GM12878 (cell line): ENCODE measurements around the gene PPP1R2. TPM values are rescaled to one million over a fixed set of nuclear protein-coding genes. Genes with fewer than 3 reads are reported as not detected.
"Not testable (repeated sequence)": the region's sequence is repeated elsewhere in the genome, so short reads cannot be mapped to it uniquely, and the experiment has no call there.

Experiments used
- ATAC-seq: fragments of 200-7000 bp; cut with Tn5 transposase; 3 replicates; pipeline ENCODE4 v1.9.1; 2020; ENCODE audit warnings: mild to moderate bottlenecking, moderate library complexity
- BruUV-seq: library from RNA; stranded (reverse); fragments of 400-500 nt; replicated peaks from 2 replicates; lab custom pipeline; 2021; lab: Mats Ljungman, UMichigan
- CTCF ChIA-PET: fragments of 300-600 bp; sonication (Branson Sonifier 250); formaldehyde crosslinking; extraction: SDS; loops from one replicate; lab custom pipeline; 2021; ENCODE audit warnings: inconsistent platforms; lab: Yijun Ruan, JAX
- POLR2A ChIA-PET: fragments of 350-600 bp; formaldehyde crosslinking; extraction: SDS; loops from one replicate; lab custom pipeline; 2021; ENCODE audit warnings: inconsistent platforms; lab: Charles Lee
- RAD21 ChIA-PET: fragments of 300-600 bp; sonication (Branson Sonifier 250); formaldehyde crosslinking; loops from one replicate; lab custom pipeline; 2023; ENCODE audit warnings: antibody characterized with exemption; ENCODE audit not compliant: unreplicated experiment; lab: Charles Lee
- SMC1A ChIA-PET: fragments of 300-600 bp; sonication (Branson Sonifier 250); formaldehyde crosslinking; loops from one replicate; lab custom pipeline; 2023; ENCODE audit not compliant: unreplicated experiment, uncharacterized antibody; lab: Charles Lee
- DNase-seq: peaks from one replicate; pipeline ENCODE4 v3.0.0-alpha.2; 2011; ENCODE audit warnings: low read depth, low spot score
- FAIRE-seq: peaks from 3 replicates; lab custom pipeline; 2011; peaks lifted over from hg19 to GRCh38; lab: Jason Lieb, UNC
- H2AFZ ChIP-seq: 2 replicates; pipeline ENCODE4 v1.6.0; 2011; ENCODE audit warnings: low read depth, low read length, control low read depth; ENCODE audit not compliant: control insufficient read depth
- H3K27ac ChIP-seq: 2 replicates; pipeline ENCODE4 v1.5.1; 2011; ENCODE audit warnings: control low read depth; ENCODE audit not compliant: control insufficient read depth, insufficient read depth
- H3K27me3 ChIP-seq, 2 experiments: replicated peaks in 1 of 2; 2 replicates each; pipeline versions ENCODE4 v1.6.0 to v1.6.1; 2011; ENCODE audit warnings: low read length in 1 of 2; ENCODE audit not compliant: control insufficient read depth in 2 of 2, insufficient read depth in 2 of 2
- H3K36me3 ChIP-seq, 2 experiments: 2 replicates each; pipeline ENCODE4 v1.5.1; 2011; ENCODE audit warnings: low read length in 1 of 2; ENCODE audit not compliant: control insufficient read depth in 2 of 2, insufficient read depth in 2 of 2
- H3K4me1 ChIP-seq: 2 replicates; pipeline ENCODE4 v1.6.1; 2011; ENCODE audit warnings: mild to moderate bottlenecking, low read length, moderate library complexity, mixed read lengths; ENCODE audit not compliant: control insufficient read depth, insufficient read depth
- H3K4me2 ChIP-seq: 2 replicates; pipeline ENCODE4 v1.6.0; 2011; ENCODE audit warnings: control low read depth; ENCODE audit not compliant: control insufficient read depth, insufficient read depth
- H3K4me3 ChIP-seq: fragments of 200-600 bp; sonication (generic); 2 replicates; pipeline ENCODE4 v1.5.1; 2016
- H3K79me2 ChIP-seq: 2 replicates; pipeline ENCODE4 v1.6.0; 2011; ENCODE audit warnings: low read length; ENCODE audit not compliant: control insufficient read depth, insufficient read depth
- H3K9ac ChIP-seq: 2 replicates; pipeline ENCODE4 v1.8.0; 2011; ENCODE audit warnings: low read length, control low read depth, mixed read lengths; ENCODE audit not compliant: control insufficient read depth, insufficient read depth
- H3K9me3 ChIP-seq: replicated peaks from 3 replicates; pipeline ENCODE4 v1.5.1; 2011; ENCODE audit warnings: mild to moderate bottlenecking, low read length; ENCODE audit not compliant: control insufficient read depth, insufficient read depth
- H4K20me1 ChIP-seq: 2 replicates; pipeline ENCODE4 v1.6.0; 2011; ENCODE audit not compliant: control insufficient read depth, insufficient read depth
- BRCA1 ChIP-seq: IDR thresholded peaks from 2 replicates; pipeline ENCODE4 v1.6.1; 2011; ENCODE audit warnings: low read depth, low read length, improper control_type of control experiment
- ETV6 ChIP-seq, 2 experiments: fragments of 450-650 bp in 1 of 2; IDR thresholded peaks in 1 of 2; conservative IDR thresholded peaks in 1 of 2; 2 replicates each; pipeline ENCODE4 v1.6.1; 2014; ENCODE audit warnings: antibody characterized with exemption in 1 of 2, borderline replicate concordance in 1 of 2, low read depth in 1 of 2, mild to moderate bottlenecking in 1 of 2, moderate library complexity in 1 of 2
- IKZF1 ChIP-seq: fragments of 450-650 bp; conservative IDR thresholded peaks from 2 replicates; pipeline ENCODE4 v1.6.1; 2017; ENCODE audit warnings: antibody characterized with exemption, mild to moderate bottlenecking
- PML ChIP-seq: IDR thresholded peaks from 2 replicates; pipeline ENCODE4 v1.6.1; 2012; ENCODE audit warnings: low read length, inconsistent platforms
- POU2F2 ChIP-seq: IDR thresholded peaks from 3 replicates; pipeline ENCODE4 v1.6.1; 2011; ENCODE audit warnings: low read depth, mild to moderate bottlenecking, low read length, borderline replicate concordance
- USF2 ChIP-seq: IDR thresholded peaks from 2 replicates; pipeline ENCODE4 v1.6.1; 2011; ENCODE audit warnings: low read depth, low read length, improper control_type of control experiment, borderline replicate concordance
- ZBTB4 ChIP-seq: fragments of 450-650 bp; formaldehyde crosslinking; IDR thresholded peaks from 2 replicates; pipeline ENCODE4 v1.4.0; 2022; ENCODE audit warnings: mild to moderate bottlenecking, moderate library complexity
- WGBS: methylation state at CpG from one replicate; pipeline ENCODE4 v1.1.6; 2016; ENCODE audit warnings: low lambda C conversion rate; ENCODE audit not compliant: insufficient replicate concordance, insufficient coverage; ENCODE audit errors: missing lambda C conversion rate; 5-methylcytosine and 5-hydroxymethylcytosine counted together
- in situ Hi-C: fragments of 300-500 bp; cut with MboI; formaldehyde crosslinking; loops from 9 replicates; pipeline ENCODE4 v1.14.3; 2018; ENCODE audit warnings: mixed read lengths
- intact Hi-C: fragments of 100-400 bp; cut with micrococcal nuclease; formaldehyde crosslinking; loops from one replicate; pipeline ENCODE4 v1.14.2; 2022; ENCODE audit not compliant: unreplicated experiment
- polyA plus RNA-seq, 11 experiments: library from polyadenylated mRNA; depleted of rRNA in 4 of 11; unstranded in 6 of 11; stranded (reverse) in 5 of 11; fragments of >200 nt; fragmentation: Nextera tagmentation in 4 of 11; fragmentation: Illumina TruSeq in 1 of 11; extraction: Ambion mirVana in 4 of 11; extraction: Trizol in 1 of 11; gene quantifications; 1 replicate in 1 of 11; 2 replicates in 10 of 11; pipeline versions ENCODE4 v1.2.1 to v1.2.3, GENCODE V29; 2011 to 2016; ENCODE audit warnings: inconsistent platforms in 2 of 11, missing spikeins in 2 of 11, low read depth in 1 of 11
- total RNA-seq, 4 experiments: library from RNA; depleted of rRNA in 3 of 4; stranded (reverse); fragments of >200 nt in 3 of 4; fragmentation: Illumina TruSeq in 1 of 4; extraction: Trizol in 1 of 4; gene quantifications; 2 replicates each; pipeline versions ENCODE4 v1.2.1 to v1.2.3, GENCODE V29; 2013 to 2021
- TF ChIP-seq, protein P1 (sequence below): IDR thresholded peaks from 2 replicates; pipeline ENCODE4 v1.6.1; 2012; ENCODE audit warnings: low read depth, low read length, improper control_type of control experiment

The PPP1R2 gene
- total and polyA plus RNA-seq, 10 of the 15 experiments (the other 5 are each of a cell fraction or from before 2014, with no cell fraction given), result 10.5 to 116 (median 46.9) TPM

DNA sequence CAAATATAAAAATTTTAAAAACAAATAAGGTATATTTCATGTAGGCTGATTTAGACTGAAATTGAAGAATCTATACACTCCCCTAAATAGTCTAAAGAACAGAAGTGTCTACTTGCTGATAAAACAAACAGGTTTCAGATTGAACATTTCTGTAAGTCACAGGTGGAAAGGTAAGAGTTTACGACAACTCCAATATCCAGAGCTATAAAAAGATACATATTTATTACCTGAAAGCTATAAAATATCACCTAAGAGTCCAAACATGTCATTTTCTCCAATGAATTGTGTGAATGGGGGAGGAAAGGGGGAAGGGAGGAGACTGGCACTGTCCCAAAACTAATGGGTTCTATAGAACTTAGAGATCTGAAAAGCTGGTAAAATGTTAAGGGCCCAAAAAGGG lies 26.1 kb downstream of the PPP1R2 start:
- no peak for FAIRE-seq
- intact Hi-C loops, result no loop called here
- no peaks in the 10 kb centered on the region for H3K79me2 ChIP-seq
- ChIA-PET POLR2A (interaction anchor here (1.0 kb wide), 1 partner anchor 246 kb away, joined by 3 read pairs; the partner anchor contains the start of gene XXYLT1), SMC1A (interaction anchor here (0.6 to 2.2 kb wide), 6 partner anchors 9 to 840 kb away, joined by 3 to 13 read pairs (median 3); partner anchors contain the start of gene XXYLT1), CTCF (interaction anchor here (1.1 to 4.4 kb wide), 2 partner anchors 246 to 256 kb away, joined by 3 to 43 read pairs; partner anchors contain the start of gene XXYLT1), RAD21 (interaction anchor here (3.3 kb wide), 1 partner anchor 246 kb away, joined by 18 read pairs; the partner anchor contains the start of gene XXYLT1)
- H3K36me3 ChIP-seq, result peaks cover 0 to 20% of the 10 kb centered on the region in 2 experiments
- H3K27ac ChIP-seq, result no peak overlapping the region
- no peaks in the 10 kb centered on the region for H4K20me1 ChIP-seq
- DNase-seq, result no peak
- H3K9ac ChIP-seq, result no peak overlapping the region
- no peak overlapping the region for H3K4me2 ChIP-seq
- 96% methylated on average over 1 of the region's 1 CpG for WGBS
- H3K9me3 ChIP-seq, result no peaks in the 10 kb centered on the region
- no peak overlapping the region for H2AFZ ChIP-seq
- H3K27me3 ChIP-seq, result no peaks in the 10 kb centered on the region
- no peak overlapping the region for H3K4me3 ChIP-seq
- ATAC-seq, result no peak
- no peaks in the 10 kb centered on the region for H3K4me1 ChIP-seq
- TF ChIP-seq ZBTB4 (CRISPR knock-in tag) (no peak), PML (no peak), POU2F2 (no peak), USF2 (no peak), ETV6 (conservative IDR thresholded peaks at IDR 0.05 in 1 of 2, IDR thresholded peaks at IDR 0.05 in 1 of 2; ENCODE audit: borderline replicate concordance in 1 of 2, low read depth in 1 of 2) (no peak), BRCA1 (no peak), IKZF1 (no peak)
- TF ChIP-seq, protein P1, sequence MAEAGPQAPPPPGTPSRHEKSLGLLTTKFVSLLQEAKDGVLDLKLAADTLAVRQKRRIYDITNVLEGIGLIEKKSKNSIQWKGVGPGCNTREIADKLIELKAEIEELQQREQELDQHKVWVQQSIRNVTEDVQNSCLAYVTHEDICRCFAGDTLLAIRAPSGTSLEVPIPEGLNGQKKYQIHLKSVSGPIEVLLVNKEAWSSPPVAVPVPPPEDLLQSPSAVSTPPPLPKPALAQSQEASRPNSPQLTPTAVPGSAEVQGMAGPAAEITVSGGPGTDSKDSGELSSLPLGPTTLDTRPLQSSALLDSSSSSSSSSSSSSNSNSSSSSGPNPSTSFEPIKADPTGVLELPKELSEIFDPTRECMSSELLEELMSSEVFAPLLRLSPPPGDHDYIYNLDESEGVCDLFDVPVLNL, result no peak
- no TSS peak for BruUV-seq
- in situ Hi-C loops, result loop anchor here (10.0 kb wide), 1 partner anchor 52 kb away; no protein-coding TSS in a partner anchor

DNA sequence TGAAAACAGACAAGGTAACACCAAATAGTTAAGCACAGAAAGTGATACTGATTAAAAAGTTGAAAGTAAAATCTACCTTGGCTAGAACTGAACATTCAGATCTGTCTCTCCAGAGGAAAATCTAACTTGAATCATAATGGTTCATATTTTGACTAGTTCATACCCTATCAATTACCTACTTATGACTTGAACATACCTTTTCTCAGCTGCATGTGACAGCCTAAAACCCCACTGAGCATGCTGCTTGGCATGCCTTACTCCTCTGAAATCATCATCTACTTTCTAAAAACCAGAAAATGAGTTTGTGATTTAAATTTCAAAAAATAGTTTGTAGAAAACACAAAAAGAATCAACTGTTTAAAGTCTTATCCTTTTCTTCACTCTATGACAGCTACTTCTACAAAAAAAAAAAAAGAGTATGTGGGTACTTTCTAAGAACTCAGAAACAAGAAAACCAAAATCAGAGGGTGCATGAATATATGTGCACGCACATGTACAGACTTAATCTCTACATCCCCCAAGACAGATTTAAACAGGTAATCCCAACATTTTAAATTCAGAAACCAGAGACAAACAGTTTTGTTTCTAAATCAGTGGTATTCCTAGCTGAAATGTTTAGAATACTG lies 28.4 kb downstream of the PPP1R2 start:
- POLR2A ChIA-PET, result interaction anchor here (1.0 kb wide), 1 partner anchor 18 kb away, joined by 3 read pairs; no protein-coding TSS in a partner anchor
- ATAC-seq, H2AFZ ChIP-seq, H3K4me2 ChIP-seq, FAIRE-seq, H3K27me3 ChIP-seq, H3K4me3 ChIP-seq, H4K20me1 ChIP-seq, H3K79me2 ChIP-seq, H3K27ac ChIP-seq, DNase-seq, BruUV-seq, H3K4me1 ChIP-seq, H3K9me3 ChIP-seq, H3K9ac ChIP-seq, intact Hi-C loops: not testable (repeated sequence)
- RAD21 ChIA-PET, result interaction anchor here (1.3 to 3.3 kb wide), 2 partner anchors 238 to 244 kb away, joined by 3 to 18 read pairs; partner anchors contain the start of gene XXYLT1
- in situ Hi-C loops, result loop anchor here (10.0 kb wide), 1 partner anchor 50 kb away; no protein-coding TSS in a partner anchor
- CTCF ChIA-PET, result interaction anchor here (0.6 to 4.4 kb wide), 2 partner anchors 244 to 689 kb away, joined by 3 to 43 read pairs; partner anchors contain the start of gene XXYLT1
- SMC1A ChIA-PET, result interaction anchor here (2.2 kb wide), 1 partner anchor 243 kb away, joined by 13 read pairs; the partner anchor contains the start of gene XXYLT1
- WGBS, result 100% methylated on average over 1 of the region's 1 CpG
- peaks cover 0 to 15% of the 10 kb centered on the region in 2 experiments; a peak in 3 of 4 replicates for H3K36me3 ChIP-seq
